Peyer's patch (tissue), 4 donors: Measurements from ENCODE around the gene PCBP3. TPM values are rescaled to one million over a fixed set of nuclear protein-coding genes. Genes with fewer than 3 reads are reported as not detected.
A peak's percentile ranks its signal among the peaks of the same experiment; 100 is the strongest.

Experiments
- DNase-seq, 3 donors: peaks; one replicate each; pipeline ENCODE4 v3.0.0-alpha.2; 2017 to 2019
- H3K27ac ChIP-seq, 4 donors: fragments of 200-600 bp; sonication (generic); one replicate each; pipeline ENCODE4 v1.5.1; 2016 to 2019
- H3K27me3 ChIP-seq, 2 donors: fragments of 200-600 bp; sonication (generic); one replicate each; pipeline ENCODE4 v1.5.1; 2019
- H3K36me3 ChIP-seq, 3 donors: fragments of 200-600 bp; sonication (generic); one replicate each; pipeline ENCODE4 v1.5.1; 2016 to 2019
- H3K4me1 ChIP-seq, 4 donors: fragments of 200-600 bp; sonication (generic); one replicate each; pipeline ENCODE4 v1.5.1; 2016 to 2019
- H3K4me3 ChIP-seq, 4 donors: fragments of 200-600 bp; sonication (generic); 1 replicate in 3 of 4; 2 replicates in 1 of 4; pipeline ENCODE4 v1.5.1; 2016 to 2019; ENCODE audit warnings: mild to moderate bottlenecking in 1 of 4
- H3K9me3 ChIP-seq, 4 donors: fragments of 200-600 bp; sonication (generic); one replicate each; pipeline ENCODE4 v1.5.1; 2016 to 2019; ENCODE audit warnings: mild to moderate bottlenecking in 1 of 4
- CTCF ChIP-seq, 6 experiments: fragments of 450-650 bp in 4 of 6; fragments of 200-600 bp in 2 of 6; sonication (generic) in 1 of 6; IDR thresholded peaks; one replicate each; pipeline ENCODE4 v1.5.1; 2017 to 2019; ENCODE audit warnings: antibody characterized with exemption in 6 of 6, mild to moderate bottlenecking in 3 of 6, moderate library complexity in 1 of 6
- POLR2A ChIP-seq, 2 donors: fragments of 450-650 bp; IDR thresholded peaks; one replicate each; pipeline ENCODE4 v1.5.1; 2017; ENCODE audit warnings: antibody characterized with exemption in 2 of 2, mild to moderate bottlenecking in 2 of 2, moderate library complexity in 2 of 2
- total RNA-seq, 4 donors: library from RNA; depleted of rRNA; stranded (reverse); fragments of >200 nt; gene quantifications; one replicate each; pipeline ENCODE4 v1.1.0, GENCODE V29; 2016

Gene PCBP3
- total RNA-seq, 4 donors from 2014 or later, result 1.1 to 6.0 (median 4.4) TPM; not detected in 1

- no peaks in the 10 kb centered on the region for H3K36me3 ChIP-seq
Measured at GRCh38 chr21:45853703-45854342, 210.3 kb downstream of the PCBP3 start.

GRCh38 chr21:45854690-45855247 is 211.2 kb downstream of the PCBP3 start:
- no peak overlapping the region for H3K27ac ChIP-seq
- DNase-seq, result no peak
- H3K4me3 ChIP-seq, result no peak overlapping the region
- no peak for TF ChIP-seq CTCF (IDR thresholded peaks at IDR 0.05)
- no peak for TF ChIP-seq POLR2A (IDR thresholded peaks at IDR 0.05)
- H3K27me3 ChIP-seq, result no peaks in the 10 kb centered on the region
- no peaks in the 10 kb centered on the region for H3K9me3 ChIP-seq
- H3K36me3 ChIP-seq, result no peaks in the 10 kb centered on the region
- H3K4me1 ChIP-seq, result no peaks in the 10 kb centered on the region

More at GRCh38 chr21:45853703-45854342, 210.3 kb downstream of the PCBP3 start:
- Histone ChIP-seq H3K9me3 (no peaks in the 10 kb centered on the region), H3K4me1 (no peaks in the 10 kb centered on the region), H3K4me3 (no peak overlapping the region), H3K27ac (no peak overlapping the region), H3K27me3 (no peaks in the 10 kb centered on the region)
- peak in 2 of 3 donors; percentile 34 to 45 for DNase-seq
- TF ChIP-seq POLR2A (IDR thresholded peaks at IDR 0.05) (no peak), CTCF (IDR thresholded peaks at IDR 0.05) (no peak)

- TF ChIP-seq POLR2A (IDR thresholded peaks at IDR 0.05) (no peak), CTCF (IDR thresholded peaks at IDR 0.05) (no peak)
- Histone ChIP-seq H3K27me3 (no peaks in the 10 kb centered on the region), H3K27ac (no peak overlapping the region), H3K9me3 (no peaks in the 10 kb centered on the region), H3K4me1 (no peaks in the 10 kb centered on the region), H3K36me3 (no peaks in the 10 kb centered on the region), H3K4me3 (no peak overlapping the region)
- DNase-seq, result no peak
Measured at GRCh38 chr21:45855248-45855811, 211.8 kb downstream of the PCBP3 start.

- TF ChIP-seq POLR2A (IDR thresholded peaks at IDR 0.05) (no peak), CTCF (IDR thresholded peaks at IDR 0.05) (no peak)
- Histone ChIP-seq H3K9me3 (no peaks in the 10 kb centered on the region), H3K36me3 (no peaks in the 10 kb centered on the region), H3K27me3 (no peaks in the 10 kb centered on the region), H3K27ac (no peak overlapping the region), H3K4me3 (no peak overlapping the region), H3K4me1 (no peaks in the 10 kb centered on the region)
- DNase-seq, result no peak
Measured at GRCh38 chr21:45856442-45856841, 212.9 kb downstream of the PCBP3 start.

- H3K9me3 ChIP-seq, result no peaks in the 10 kb centered on the region
- no peak for DNase-seq
- H3K27me3 ChIP-seq, result no peaks in the 10 kb centered on the region
- H3K27ac ChIP-seq, result no peak overlapping the region
- H3K36me3 ChIP-seq, result no peaks in the 10 kb centered on the region
- TF ChIP-seq POLR2A (IDR thresholded peaks at IDR 0.05) (no peak), CTCF (IDR thresholded peaks at IDR 0.05) (no peak)
- H3K4me3 ChIP-seq, result no peak overlapping the region
- H3K4me1 ChIP-seq, result no peaks in the 10 kb centered on the region
Measured at GRCh38 chr21:45856906-45857305, 213.4 kb downstream of the PCBP3 start.
